ENCODE data around the gene VEZT.
"Not testable (repeated sequence)": the region's sequence is repeated elsewhere in the genome, so short reads cannot be mapped to it uniquely, and the experiment has no call there.

Gene VEZT

GRCh38 chr12:95217377-95218149, at the start of gene VEZT, which contains the start of gene FGD6:
VEZT (plus strand) TSS chr12:95217807; CDS start chr12:95217851, 44 bp downstream.
FGD6 (minus strand) TSS chr12:95217467; CDS start chr12:95217240, 227 bp downstream.
- peak; percentile 99 for DNase-seq

GRCh38 chr12:95168746-95169145, 48.9 kb upstream of the VEZT start:
- no peak for DNase-seq

GRCh38 chr12:95169368-95169767, 48.2 kb upstream of the VEZT start:
- DNase-seq: no peak

- no peak for DNase-seq
Observed at GRCh38 chr12:95173392-95174251, 44.0 kb upstream of the VEZT start.

- no peak for DNase-seq
Observed at GRCh38 chr12:95177201-95177768, 40.3 kb upstream of the VEZT start.

- DNase-seq: no peak
Observed at GRCh38 chr12:95178136-95178535, 39.5 kb upstream of the VEZT start.

GRCh38 chr12:95179011-95179410, 38.6 kb upstream of the VEZT start:
- DNase-seq: no peak

GRCh38 chr12:95181103-95181502, 36.5 kb upstream of the VEZT start:
- DNase-seq: no peak

GRCh38 chr12:95182868-95183415, 34.7 kb upstream of the VEZT start:
- DNase-seq: no peak

GRCh38 chr12:95184121-95184520, 33.5 kb upstream of the VEZT start:
- no peak for DNase-seq

- DNase-seq: no peak
Observed at GRCh38 chr12:95185072-95185471, 32.5 kb upstream of the VEZT start.

- DNase-seq: no peak
Observed at GRCh38 chr12:95185854-95186253, 31.8 kb upstream of the VEZT start.

GRCh38 chr12:95187865-95188415, 29.7 kb upstream of the VEZT start:
- no peak for DNase-seq

GRCh38 chr12:95191060-95191696, 26.4 kb upstream of the VEZT start:
- no peak for DNase-seq

GRCh38 chr12:95192271-95192670, 25.3 kb upstream of the VEZT start:
- DNase-seq: no peak

- DNase-seq: no peak
Observed at GRCh38 chr12:95193139-95193538, 24.5 kb upstream of the VEZT start.

- DNase-seq: no peak
Observed at GRCh38 chr12:95195122-95195521, 22.5 kb upstream of the VEZT start.

- not testable (repeated sequence) for DNase-seq
Observed at GRCh38 chr12:95196875-95197569, 20.6 kb upstream of the VEZT start.

- no peak for DNase-seq
Observed at GRCh38 chr12:95197636-95198035, 20.0 kb upstream of the VEZT start.

- no peak for DNase-seq
Observed at GRCh38 chr12:95198914-95199313, 18.7 kb upstream of the VEZT start.

- no peak for DNase-seq
Observed at GRCh38 chr12:95200128-95200894, 17.3 kb upstream of the VEZT start.

All from CD4-positive, alpha-beta T cell treated with Interleukin-4 for 4 hours (primary cell).